Esophagus squamous epithelium (tissue), 4 donors: ENCODE results near the gene CGNL1.

Source experiments
- CTCF ChIP-seq, 6 experiments: fragments of 450-650 bp in 4 of 6; fragments of 200-600 bp in 2 of 6; sonication (generic) in 2 of 6; IDR thresholded peaks; one replicate each; pipeline ENCODE4 v1.5.1; 2016 to 2019; ENCODE audit warnings: antibody characterized with exemption in 6 of 6, mild to moderate bottlenecking in 4 of 6, moderate library complexity in 4 of 6
- POLR2A ChIP-seq, 4 donors: fragments of 450-650 bp; IDR thresholded peaks; one replicate each; pipeline ENCODE4 v1.6.1; 2017; ENCODE audit warnings: antibody characterized with exemption in 4 of 4, mild to moderate bottlenecking in 4 of 4, moderate library complexity in 3 of 4

GRCh38 chr15:57443486-57443885 is 67.2 kb downstream of the CGNL1 start:
- TF ChIP-seq CTCF (IDR thresholded peaks at IDR 0.05), result no peak
- TF ChIP-seq POLR2A (IDR thresholded peaks at IDR 0.05), result no peak
